Measurements from ENCODE around the gene RHOF. TPM values are rescaled to one million over a fixed set of nuclear protein-coding genes. Genes with fewer than 3 reads are reported as not detected.

RHOF gene
- total and polyA plus RNA-seq, 2 of the 8 experiments (the other 6 are each of a cell fraction or from before 2014, with no cell fraction given), result 23.8 to 31.9 TPM

GRCh38 chr12:121817648-121818043 lies 24.2 kb upstream of the RHOF start:
- peaks cover 0 to 9% (median 0%) of the 10 kb centered on the region in 4 experiments; a peak in 2 of 7 replicates for H3K4me1 ChIP-seq (replicated peaks in 1 of 4; ENCODE audit: control insufficient read depth in 3 of 4, insufficient read depth in 4 of 4, low read length in 3 of 4)
- POLR2A ChIA-PET (ENCODE audit: partially characterized antibody), result interaction anchor here (1.0 to 1.6 kb wide), 4 partner anchors 10 to 21 kb away, joined by 3 to 5 read pairs (median 5); no protein-coding TSS in a partner anchor
- no peak overlapping the region for H2BK15ac ChIP-seq (ENCODE audit: low read length)
- H3K14ac ChIP-seq (ENCODE audit: insufficient read length), result no peak overlapping the region
- no peak overlapping the region for H2BK20ac ChIP-seq (ENCODE audit: low read length)
- H3K18ac ChIP-seq (ENCODE audit: extremely low read depth, low read length), result no peak overlapping the region
- H4K91ac ChIP-seq (replicated peaks; ENCODE audit: insufficient read length, low read length), result no peak overlapping the region
- DNase-seq (ENCODE audit: low read depth in 1 of 2, low spot score in 2 of 2), result no peak
- no peak overlapping the region for H3K4me2 ChIP-seq (ENCODE audit: insufficient read depth in 1 of 2, low read depth in 2 of 2, low read length in 2 of 2)
- H4K20me1 ChIP-seq (replicated peaks in 1 of 2; ENCODE audit: control insufficient read depth in 1 of 2, insufficient read depth in 2 of 2, low read length in 2 of 2), result peaks cover 0 to 14% of the 10 kb centered on the region in 2 experiments
- WGBS, 2 experiments (ENCODE audit: extremely low coverage in 1 of 2, insufficient coverage in 1 of 2, insufficient read length in 1 of 2, insufficient replicate concordance in 2 of 2, low coverage in 1 of 2, low lambda C conversion rate in 2 of 2, missing lambda C conversion rate in 1 of 2), result 94% methylated on average over 16 of the region's 18 CpGs; no CpG with 5 or more reads in 1 of the 2 experiments
- H3K27ac ChIP-seq (ENCODE audit: low read depth, low read length), result no peak overlapping the region
- CTCF ChIA-PET (ENCODE audit: partially characterized antibody), result interaction anchor here (0.8 to 14.5 kb wide), 3 partner anchors 9 to 290 kb away, joined by 4 to 163 read pairs (median 22); partner anchors contain the start of gene RHOF
- H3K23ac ChIP-seq (ENCODE audit: insufficient read length), result no peak overlapping the region
- H3K4me3 ChIP-seq (ENCODE audit: extremely low read depth in 1 of 4, insufficient read depth in 2 of 4, low read depth in 3 of 4, low read length in 4 of 4), result no peak overlapping the region
- no peak for FAIRE-seq
- H3K79me2 ChIP-seq (ENCODE audit: control insufficient read depth in 1 of 2, insufficient read depth in 2 of 2, low read length in 2 of 2), result peaks cover 0 to 12% of the 10 kb centered on the region in 2 experiments; a peak in 2 of 4 replicates
- no peaks in the 10 kb centered on the region for H3K9me3 ChIP-seq (ENCODE audit: insufficient read depth in 2 of 2, low read depth in 1 of 2, low read length in 1 of 2)
- no peak overlapping the region for H2AFZ ChIP-seq (ENCODE audit: low read length)
- no peak overlapping the region for H2BK120ac ChIP-seq (replicated peaks; ENCODE audit: low read depth, low read length)
- peaks cover 9 to 40% (median 27%) of the 10 kb centered on the region in 4 experiments for H3K36me3 ChIP-seq (ENCODE audit: control insufficient read depth in 2 of 4, insufficient read depth in 4 of 4, low read length in 3 of 4)
- peaks cover 10% of the 10 kb centered on the region for H3K79me1 ChIP-seq (ENCODE audit: low read depth, low read length)
- H2AK5ac ChIP-seq (ENCODE audit: low read depth, low read length), result no peak overlapping the region
- H2BK5ac ChIP-seq (ENCODE audit: low read depth, low read length), result peak overlapping the region; percentile 16; the same call in 1 of the 2 replicates
- no peak overlapping the region for H3K4ac ChIP-seq (replicated peaks; ENCODE audit: insufficient read length, low read depth, low read length)
- H3K23me2 ChIP-seq (ENCODE audit: low read depth, low read length), result peaks cover under 1% of the 10 kb centered on the region; the same call in 1 of the 2 replicates
- no peak overlapping the region for H4K8ac ChIP-seq (ENCODE audit: extremely low read depth, insufficient read depth, low read length)
- H2BK12ac ChIP-seq (ENCODE audit: low read depth, low read length), result no peak overlapping the region
- no peak overlapping the region for H4K5ac ChIP-seq (ENCODE audit: insufficient read length, low read depth, low read length)
- no peaks in the 10 kb centered on the region for H3K27me3 ChIP-seq (replicated peaks in 1 of 4; ENCODE audit: control insufficient read depth in 3 of 4, extremely low read depth in 1 of 4, insufficient read depth in 3 of 4, low read length in 3 of 4)
- H3K56ac ChIP-seq (replicated peaks; ENCODE audit: insufficient read length, low read depth, low read length), result no peak overlapping the region
- H3K9ac ChIP-seq (replicated peaks in 1 of 4; ENCODE audit: extremely low read depth in 1 of 4, low read depth in 3 of 4, low read length in 3 of 4), result no peak overlapping the region
- no peak for TF ChIP-seq MAFK (IDR thresholded peaks at IDR 0.05; ENCODE audit: low read depth, low read length)
- TF ChIP-seq TAF7 (optimal IDR thresholded peaks at IDR 0.05; ENCODE audit: borderline replicate concordance, low read depth, low read length), result no peak
- TF ChIP-seq, protein P1, sequence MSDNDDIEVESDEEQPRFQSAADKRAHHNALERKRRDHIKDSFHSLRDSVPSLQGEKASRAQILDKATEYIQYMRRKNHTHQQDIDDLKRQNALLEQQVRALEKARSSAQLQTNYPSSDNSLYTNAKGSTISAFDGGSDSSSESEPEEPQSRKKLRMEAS (IDR thresholded peaks at IDR 0.05), result no peak
- TF ChIP-seq RNF2 (IDR thresholded peaks at IDR 0.05; ENCODE audit: borderline replicate concordance, low read depth, low read length, missing control alignments, poor library complexity, severe bottlenecking), result no peak
- TF ChIP-seq POU5F1 (IDR thresholded peaks at IDR 0.05; ENCODE audit: low read depth, low read length), result no peak
- no peak for TF ChIP-seq CTCF (IDR thresholded peaks at IDR 0.05; ENCODE audit: control extremely low read depth in 1 of 3, insufficient read depth in 1 of 3, low read depth in 1 of 3, low read length in 3 of 3)
- no peak for TF ChIP-seq TCF12 (IDR thresholded peaks at IDR 0.05; ENCODE audit: low read depth, low read length)
- no peak for TF ChIP-seq TEAD4 (IDR thresholded peaks at IDR 0.05; ENCODE audit: low read depth, low read length)
- no peak for TF ChIP-seq HDAC2 (IDR thresholded peaks at IDR 0.05; ENCODE audit: borderline replicate concordance in 1 of 2, low read depth in 2 of 2, low read length in 2 of 2)
